Endothelial cell of umbilical vein (primary cell): ENCODE results near the gene RNU6-9. TPM values are rescaled to one million over a fixed set of nuclear protein-coding genes. Genes with fewer than 3 reads are reported as not detected.

Experiments used
- BruUV-seq: library from RNA; stranded (reverse); fragments of 400-500 nt; replicated peaks from 2 replicates; lab custom pipeline; 2021; lab: Mats Ljungman, UMichigan
- CTCF ChIA-PET: fragments of 300-600, 350-600 bp; sonication (Branson Sonifier 250); formaldehyde crosslinking; loops from one replicate; lab custom pipeline; 2021; ENCODE audit warnings: antibody characterized with exemption, inconsistent platforms; lab: Charles Lee
- POLR2A ChIA-PET: fragments of 300-600, 350-600 bp; sonication (Branson Sonifier 250); formaldehyde crosslinking; loops from one replicate; lab custom pipeline; 2021; ENCODE audit warnings: antibody characterized with exemption, inconsistent platforms; lab: Charles Lee
- DNase-seq: peaks from one replicate; pipeline ENCODE4 v3.0.0-alpha.2; 2011; ENCODE audit warnings: low read depth, low spot score
- FAIRE-seq: peaks from 2 replicates; lab custom pipeline; 2011; peaks lifted over from hg19 to GRCh38; lab: Jason Lieb, UNC
- H2AFZ ChIP-seq: 2 replicates; pipeline ENCODE4 v1.6.0; 2012; ENCODE audit warnings: low read depth, low read length, control low read depth, inconsistent platforms
- H3K27ac ChIP-seq: 2 replicates; pipeline ENCODE4 v1.5.1; 2011; ENCODE audit warnings: low read depth, mild to moderate bottlenecking, control low read depth, low read length, moderate library complexity; ENCODE audit not compliant: insufficient read depth
- H3K27me3 ChIP-seq, 2 experiments: 2 replicates each; pipeline versions ENCODE4 v1.6.0 to v1.6.1; 2011; ENCODE audit warnings: low read length in 2 of 2, mixed read lengths in 1 of 2; ENCODE audit not compliant: control insufficient read depth in 2 of 2, insufficient read depth in 2 of 2
- H3K36me3 ChIP-seq, 2 experiments: 2 replicates in 1 of 2; 3 replicates in 1 of 2; pipeline ENCODE4 v1.5.1; 2011; ENCODE audit warnings: low read length in 2 of 2, mild to moderate bottlenecking in 1 of 2, moderate library complexity in 1 of 2; ENCODE audit not compliant: control insufficient read depth in 2 of 2, insufficient read depth in 2 of 2; ENCODE audit errors: extremely low read depth in 1 of 2
- H3K4me1 ChIP-seq: 3 replicates; pipeline ENCODE4 v1.5.1; 2011; ENCODE audit warnings: mild to moderate bottlenecking, low read length; ENCODE audit not compliant: control insufficient read depth, insufficient read depth; ENCODE audit errors: extremely low read depth
- H3K4me2 ChIP-seq: 2 replicates; pipeline ENCODE4 v1.6.1; 2011; ENCODE audit warnings: low read length, control low read depth, mixed read lengths; ENCODE audit not compliant: insufficient read depth
- H3K4me3 ChIP-seq, 3 experiments: fragments of 200-600 bp in 1 of 3; sonication (generic), shearing (Covaris generic) in 1 of 3; replicated peaks in 1 of 3; 2 replicates each; pipeline ENCODE4 v1.5.1; 2011 to 2016; ENCODE audit warnings: control low read depth in 3 of 3, low read length in 3 of 3, mild to moderate bottlenecking in 2 of 3, inconsistent platforms in 1 of 3, low read depth in 1 of 3, moderate library complexity in 1 of 3; ENCODE audit not compliant: insufficient read depth in 1 of 3
- H3K79me2 ChIP-seq: 2 replicates; pipeline ENCODE4 v1.6.0; 2012; ENCODE audit warnings: low read length, inconsistent platforms; ENCODE audit not compliant: control insufficient read depth, insufficient read depth
- H3K9ac ChIP-seq: replicated peaks from 2 replicates; pipeline ENCODE3; 2011; ENCODE audit warnings: low read length, control low read depth; ENCODE audit not compliant: insufficient read depth; ENCODE audit errors: extremely low read depth
- H3K9me1 ChIP-seq: replicated peaks from 3 replicates; pipeline ENCODE4 v1.6.0; 2011; ENCODE audit warnings: mild to moderate bottlenecking, low read length; ENCODE audit not compliant: control insufficient read depth, insufficient read depth; ENCODE audit errors: extremely low read depth
- H3K9me3 ChIP-seq: replicated peaks from 2 replicates; pipeline ENCODE4 v1.5.1; 2012; ENCODE audit warnings: low read length, inconsistent platforms; ENCODE audit not compliant: control insufficient read depth, insufficient read depth
- H4K20me1 ChIP-seq: replicated peaks from 2 replicates; pipeline ENCODE3; 2011; ENCODE audit warnings: mild to moderate bottlenecking, low read length; ENCODE audit not compliant: control insufficient read depth, insufficient read depth; ENCODE audit errors: extremely low read depth
- CTCF ChIP-seq, 2 donors: IDR thresholded peaks; 1 replicate in 1 of 2; 2 replicates in 1 of 2; pipeline ENCODE4 v1.5.1; 2011; ENCODE audit warnings: low read length in 2 of 2, mild to moderate bottlenecking in 2 of 2, moderate library complexity in 2 of 2, control low read depth in 1 of 2, inconsistent platforms in 1 of 2, low read depth in 1 of 2; ENCODE audit not compliant: insufficient read depth in 1 of 2; ENCODE audit errors: extremely low read depth in 1 of 2
- EZH2 ChIP-seq: IDR thresholded peaks from 2 replicates; pipeline ENCODE4 v1.6.1; 2012; ENCODE audit warnings: borderline replicate concordance, low read depth, mild to moderate bottlenecking, moderate library complexity, low read length, inconsistent platforms; ENCODE audit not compliant: severe bottlenecking
- GATA2 ChIP-seq: IDR thresholded peaks from 2 replicates; pipeline ENCODE4 v1.7.0; 2011; ENCODE audit warnings: low read depth, mild to moderate bottlenecking, moderate library complexity, mixed read lengths, low read length; ENCODE audit not compliant: insufficient read length, insufficient read depth
- POLR2A ChIP-seq: IDR thresholded peaks from 2 replicates; pipeline ENCODE4 v1.6.1; 2012; ENCODE audit warnings: low read depth, mild to moderate bottlenecking, control low read depth, low read length
- POLR2AphosphoS5 ChIP-seq: IDR thresholded peaks from 2 replicates; pipeline ENCODE4 v1.6.1; 2012; ENCODE audit warnings: low read depth, mild to moderate bottlenecking, control low read depth, low read length, moderate library complexity; ENCODE audit not compliant: insufficient read depth
- dilution Hi-C: fragments of 300-500 bp; cut with MboI; formaldehyde crosslinking; loops from one replicate; pipeline ENCODE4 v1.15.0; 2019; ENCODE audit warnings: low sequenced_read_pairs; ENCODE audit not compliant: extremely low pct_ligation_motif_present
- intact Hi-C: fragments of 100-400 bp; cut with micrococcal nuclease; formaldehyde crosslinking; loops from one replicate; pipeline ENCODE4 v1.10.0; 2022
- polyA plus RNA-seq, 4 experiments: library from polyadenylated mRNA; depleted of rRNA in 3 of 4; stranded (reverse) in 3 of 4; unstranded in 1 of 4; fragments of >200 nt; gene quantifications; 2 replicates each; pipeline versions ENCODE4 v1.2.1 to v1.2.3, GENCODE V29; 2011 to 2012; ENCODE audit warnings: missing spikeins in 1 of 4
- total RNA-seq: library from RNA; stranded (reverse); gene quantifications from 2 replicates; pipeline ENCODE4 v1.2.3, GENCODE V29; 2021

The RNU6-9 gene
- total and polyA plus RNA-seq, 2 donors (not counting 3 experiments of a cell fraction or from before 2014, with no cell fraction given), result not detected

- intact Hi-C loops, result loop anchor here (10.0 kb wide), 1 partner anchor 175 kb away; the partner anchor contains the start of gene GPX4
- POLR2A ChIA-PET, result no interaction called here
These were observed 36.6 kb downstream of the RNU6-9 start for GRCh38 chr19:929891-930258.

More at GRCh38 chr19:929891-930258, 36.6 kb downstream of the RNU6-9 start:
- dilution Hi-C loops, result no loop called here
- Histone ChIP-seq H3K4me1 (peaks cover 13% of the 10 kb centered on the region), H3K79me2 (no peaks in the 10 kb centered on the region), H2AFZ (no peak overlapping the region), H3K27ac (no peak overlapping the region), H3K9me1 (no peaks in the 10 kb centered on the region), H3K9ac (no peak overlapping the region), H3K4me3 (no peak overlapping the region), H3K36me3 (no peaks in the 10 kb centered on the region), H3K27me3 (no peaks in the 10 kb centered on the region), H4K20me1 (no peaks in the 10 kb centered on the region), H3K4me2 (no peak overlapping the region), H3K9me3 (no peaks in the 10 kb centered on the region)
- FAIRE-seq (no peak), DNase-seq (no peak)
- TF ChIP-seq CTCF (IDR thresholded peaks at IDR 0.05; ENCODE audit: extremely low read depth in 1 of 2, insufficient read depth in 1 of 2, low read depth in 1 of 2, low read length in 2 of 2) (no peak), GATA2 (no peak), EZH2 (no peak), POLR2A (no peak), POLR2AphosphoS5 (no peak)
- BruUV-seq, result no TSS peak
- CTCF ChIA-PET, result interaction anchor here (1.5 kb wide), 1 partner anchor 54 kb away, joined by 3 read pairs; the partner anchor contains the start of gene WDR18
